Skeletal muscle satellite cell (primary cell): ENCODE measurements around the gene AFTPH.

Experiments
- H3K27me3 ChIP-seq: 2 replicates; pipeline ENCODE4 v1.7.0; 2013; ENCODE audit warnings: low read length; ENCODE audit not compliant: control insufficient read depth, insufficient read depth
- H3K36me3 ChIP-seq: 2 replicates; pipeline ENCODE4 v1.7.0; 2013; ENCODE audit warnings: mild to moderate bottlenecking, control low read depth, low read length; ENCODE audit not compliant: insufficient read depth
- H3K4me1 ChIP-seq: 2 replicates; pipeline ENCODE4 v1.7.0; 2013; ENCODE audit warnings: low read length; ENCODE audit not compliant: control insufficient read depth, insufficient read depth
- H3K4me2 ChIP-seq: 2 replicates; pipeline ENCODE4 v1.7.0; 2013; ENCODE audit warnings: mild to moderate bottlenecking, low read length
- H3K4me3 ChIP-seq: 2 replicates; pipeline ENCODE4 v1.7.0; 2013; ENCODE audit warnings: low read length
- H3K9ac ChIP-seq: 2 replicates; pipeline ENCODE4 v1.7.0; 2013; ENCODE audit warnings: mild to moderate bottlenecking, low read depth, low read length, moderate library complexity
- H3K9me3 ChIP-seq: replicated peaks from 2 replicates; pipeline ENCODE4 v1.7.0; 2013; ENCODE audit warnings: mild to moderate bottlenecking, control low read depth, low read length

The AFTPH gene

DNA sequence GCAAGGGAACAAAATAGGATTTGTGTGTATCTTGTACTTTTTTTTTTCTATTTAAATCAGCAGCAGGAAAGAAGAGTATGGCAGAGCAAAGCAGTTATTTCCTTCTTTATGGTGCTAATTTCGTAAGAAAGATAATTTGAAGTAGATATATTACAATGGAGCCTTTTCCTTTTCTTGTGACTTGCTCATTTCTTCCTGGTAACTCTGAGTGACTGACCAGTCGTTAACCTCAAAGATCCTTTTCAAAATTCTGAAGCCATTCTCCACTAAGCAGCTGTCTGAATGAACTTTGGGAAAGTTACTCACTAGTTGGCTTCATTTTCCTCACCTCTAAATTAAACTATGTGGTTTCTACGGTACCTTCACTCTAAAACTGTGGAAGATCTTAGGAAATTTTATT is 24.6 kb downstream of the AFTPH start:
- Histone ChIP-seq H3K27me3 (no peaks in the 10 kb centered on the region), H3K9ac (no peak overlapping the region), H3K4me1 (peaks cover under 1% of the 10 kb centered on the region), H3K9me3 (no peaks in the 10 kb centered on the region), H3K36me3 (no peaks in the 10 kb centered on the region), H3K4me2 (no peak overlapping the region), H3K4me3 (no peak overlapping the region)

DNA sequence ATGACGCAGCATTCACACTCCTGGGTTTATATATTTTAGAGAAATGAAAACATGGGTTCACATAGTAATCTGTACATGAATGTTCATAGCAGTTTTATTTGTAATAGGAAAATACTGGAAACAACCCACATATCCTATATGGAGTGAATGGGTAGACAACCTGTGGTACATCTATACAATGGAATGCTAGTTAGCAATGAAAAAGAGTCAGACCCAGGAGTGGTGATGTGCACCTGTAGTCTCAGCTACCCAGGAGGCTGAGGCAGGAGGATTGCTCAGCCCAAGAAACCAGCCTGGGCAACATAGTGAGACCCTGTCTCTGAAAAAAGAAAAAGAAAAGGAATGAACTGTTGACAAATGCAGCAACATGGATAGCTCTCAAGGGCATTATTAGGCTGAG is 25.9 kb downstream of the AFTPH start:
- no peaks in the 10 kb centered on the region for H3K27me3 ChIP-seq
- no peaks in the 10 kb centered on the region for H3K4me1 ChIP-seq
- H3K4me2 ChIP-seq, result no peak overlapping the region
- H3K9ac ChIP-seq, result no peak overlapping the region
- no peak overlapping the region for H3K4me3 ChIP-seq
- no peaks in the 10 kb centered on the region for H3K9me3 ChIP-seq
- H3K36me3 ChIP-seq, result no peaks in the 10 kb centered on the region

DNA sequence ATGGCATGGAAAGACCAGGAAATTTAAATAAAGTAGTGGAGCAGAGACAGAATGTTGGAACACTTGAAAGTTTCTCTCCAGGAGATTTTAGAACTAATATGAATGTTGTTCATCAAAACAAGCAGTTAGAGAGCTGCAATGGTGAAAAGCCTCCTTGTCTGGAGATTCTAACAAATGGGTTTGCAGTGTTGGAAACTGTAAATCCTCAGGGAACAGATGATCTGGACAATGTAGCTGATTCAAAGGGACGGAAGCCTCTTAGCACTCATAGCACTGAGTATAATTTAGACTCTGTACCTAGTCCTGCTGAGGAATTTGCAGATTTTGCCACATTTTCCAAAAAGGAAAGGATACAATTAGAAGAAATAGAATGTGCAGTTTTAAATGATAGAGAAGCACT is 27.7 kb downstream of the AFTPH start:
- H3K36me3 ChIP-seq, result no peaks in the 10 kb centered on the region
- no peaks in the 10 kb centered on the region for H3K4me1 ChIP-seq
- no peak overlapping the region for H3K4me3 ChIP-seq

DNA sequence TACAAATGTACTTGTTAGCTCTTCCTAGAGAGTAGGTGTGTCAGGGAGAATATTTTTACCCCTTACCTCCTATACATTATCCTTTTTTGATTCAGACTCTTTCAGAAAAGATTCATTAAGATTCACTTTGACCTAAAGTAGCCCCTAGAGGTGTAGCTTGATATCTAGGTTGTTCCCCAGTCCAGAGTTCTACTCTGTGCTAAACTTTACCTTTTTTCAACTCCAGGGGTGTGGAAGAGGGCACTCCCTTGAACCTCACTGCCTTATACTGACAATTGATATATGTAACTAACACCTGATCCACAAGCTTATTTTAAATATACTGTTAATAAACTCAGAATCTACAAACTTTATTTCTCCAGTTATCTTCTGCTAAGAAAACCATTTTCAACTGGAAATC is 30.0 kb downstream of the AFTPH start:
- Histone ChIP-seq H3K4me1 (no peaks in the 10 kb centered on the region), H3K4me3 (no peak overlapping the region), H3K27me3 (no peaks in the 10 kb centered on the region), H3K36me3 (no peaks in the 10 kb centered on the region), H3K9ac (no peak overlapping the region), H3K9me3 (no peaks in the 10 kb centered on the region), H3K4me2 (no peak overlapping the region)

More for the DNA sequence above, 27.7 kb downstream of the AFTPH start:
- no peaks in the 10 kb centered on the region for H3K9me3 ChIP-seq
- no peaks in the 10 kb centered on the region for H3K27me3 ChIP-seq
- no peak overlapping the region for H3K4me2 ChIP-seq
- no peak overlapping the region for H3K9ac ChIP-seq

DNA sequence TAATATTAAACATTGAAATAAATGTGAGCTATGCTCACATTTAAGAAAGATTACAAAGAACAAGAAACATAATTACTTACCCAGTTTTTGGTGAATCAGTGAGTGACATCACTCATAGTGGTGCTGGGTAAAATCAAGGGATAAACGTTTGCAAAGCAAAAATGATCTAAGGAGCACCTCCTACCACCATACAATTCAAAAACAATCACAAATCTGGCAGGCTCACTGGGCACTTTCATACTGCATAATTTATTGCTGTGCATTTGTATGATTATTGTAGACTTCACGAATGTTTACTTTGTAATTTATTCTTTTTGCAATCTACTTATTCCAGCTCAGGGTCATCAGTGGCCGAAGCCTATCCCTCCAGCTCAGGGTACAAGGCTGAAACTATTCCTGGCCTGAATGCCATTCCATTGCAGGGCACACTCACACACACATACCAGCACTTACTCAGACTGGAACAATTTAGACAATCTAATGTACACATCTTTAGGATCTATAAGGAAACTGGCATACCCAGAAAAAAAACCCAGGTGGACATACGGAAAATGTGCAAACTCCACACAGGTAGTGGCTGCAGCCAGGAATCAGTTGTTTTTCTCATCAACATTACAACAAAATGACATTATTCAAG is 34.4 kb downstream of the AFTPH start:
- H3K4me2 ChIP-seq, result no peak overlapping the region
- no peaks in the 10 kb centered on the region for H3K27me3 ChIP-seq
- H3K4me3 ChIP-seq, result no peak overlapping the region
- H3K9me3 ChIP-seq, result no peaks in the 10 kb centered on the region
- no peak overlapping the region for H3K9ac ChIP-seq
- no peaks in the 10 kb centered on the region for H3K36me3 ChIP-seq
- no peaks in the 10 kb centered on the region for H3K4me1 ChIP-seq

DNA sequence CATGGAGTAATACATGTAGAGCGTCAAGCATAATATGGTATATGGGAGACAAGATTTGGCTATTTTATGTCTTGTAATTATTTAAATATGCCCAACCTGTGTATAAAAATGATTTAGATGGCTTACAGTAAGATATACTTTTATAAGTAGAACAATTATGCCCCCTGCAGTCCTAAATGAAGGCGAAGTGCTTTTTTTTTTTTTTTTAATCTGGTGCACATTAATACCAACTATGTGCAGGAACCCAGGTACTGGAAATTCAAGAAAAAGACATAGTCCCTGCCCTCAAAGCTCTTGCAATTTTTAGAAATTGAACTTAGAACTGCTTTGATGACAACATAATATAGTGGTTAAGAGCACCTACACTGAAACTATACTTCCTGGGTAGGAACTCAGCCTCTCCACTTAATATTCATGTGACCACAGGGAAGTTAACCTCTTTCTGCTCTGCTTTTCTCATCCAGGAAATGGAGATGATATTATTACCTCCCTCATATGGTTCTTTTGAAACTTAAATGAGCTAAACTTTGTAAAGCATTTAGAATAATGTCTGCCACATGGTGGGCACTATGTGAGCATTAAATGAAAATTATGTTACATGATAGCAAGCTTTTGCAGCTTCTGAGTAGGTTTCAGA is 38.1 kb downstream of the AFTPH start:
- Histone ChIP-seq H3K9me3 (no peaks in the 10 kb centered on the region), H3K4me1 (no peaks in the 10 kb centered on the region), H3K4me3 (no peak overlapping the region), H3K27me3 (no peaks in the 10 kb centered on the region), H3K36me3 (no peaks in the 10 kb centered on the region), H3K9ac (no peak overlapping the region), H3K4me2 (no peak overlapping the region)

DNA sequence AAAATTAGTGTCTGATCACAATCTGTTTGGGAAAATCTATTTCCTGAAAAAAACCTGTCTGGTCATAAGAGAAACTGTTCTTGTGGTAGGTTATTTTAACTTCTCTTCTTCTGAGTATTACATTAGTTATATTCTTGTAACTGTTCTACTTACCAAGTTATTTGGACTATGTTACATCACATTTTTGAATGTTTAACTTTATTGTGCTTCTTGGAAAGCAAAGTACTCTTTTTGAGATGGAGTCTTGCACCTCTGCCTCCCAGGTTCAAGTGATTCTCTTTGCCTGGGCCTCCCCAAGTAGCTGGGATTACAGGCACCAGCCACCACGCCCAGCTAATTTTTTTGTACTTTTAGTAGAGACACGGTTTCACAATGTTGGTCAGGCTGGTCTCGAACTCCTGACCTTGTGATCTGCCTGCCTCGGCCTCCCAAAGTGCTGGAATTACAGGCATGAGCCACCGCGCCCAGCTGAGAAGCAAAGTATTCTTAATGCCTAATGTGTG is 39.4 kb downstream of the AFTPH start:
- Histone ChIP-seq H3K4me2 (no peak overlapping the region), H3K36me3 (no peaks in the 10 kb centered on the region), H3K4me3 (no peak overlapping the region), H3K9me3 (no peaks in the 10 kb centered on the region), H3K27me3 (no peaks in the 10 kb centered on the region), H3K9ac (no peak overlapping the region), H3K4me1 (no peaks in the 10 kb centered on the region)

DNA sequence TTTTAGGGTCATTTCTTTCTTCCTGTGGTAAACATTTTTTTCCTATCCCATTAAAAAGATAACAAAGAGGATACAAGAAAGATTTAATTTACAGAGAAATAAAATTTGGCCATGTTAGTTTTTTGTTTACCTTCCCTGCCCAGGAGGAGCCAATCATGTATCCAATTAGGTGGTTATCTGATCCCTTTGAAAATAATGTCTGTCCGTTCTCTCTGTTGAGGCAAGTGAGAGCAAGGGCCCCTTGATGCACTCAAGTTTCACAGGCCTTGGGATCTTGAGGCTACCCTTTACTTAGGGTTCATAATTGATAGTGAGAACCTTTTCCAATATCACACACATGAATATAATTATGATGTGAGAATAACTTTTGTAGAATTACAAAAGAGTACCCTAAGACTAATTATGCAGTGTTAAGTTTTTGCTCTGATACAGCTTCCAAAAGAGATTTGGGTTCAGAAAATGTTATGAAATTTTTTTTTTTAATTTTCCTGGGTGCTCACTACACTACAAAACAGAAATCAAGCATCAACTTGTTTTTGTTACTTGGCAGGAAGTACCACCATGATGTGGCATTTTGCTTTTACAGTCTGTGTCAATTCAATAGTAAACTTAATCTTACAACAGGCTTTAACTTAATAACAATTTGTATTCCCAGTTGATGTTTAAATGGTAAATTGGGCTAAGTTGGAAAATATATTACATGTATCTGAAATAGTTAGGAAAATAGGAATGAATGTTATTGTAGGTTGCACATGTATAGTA is 42.0 kb downstream of the AFTPH start:
- Histone ChIP-seq H3K36me3 (peaks cover 1% of the 10 kb centered on the region), H3K4me2 (no peak overlapping the region), H3K4me1 (no peaks in the 10 kb centered on the region), H3K4me3 (no peak overlapping the region), H3K9ac (no peak overlapping the region), H3K27me3 (no peaks in the 10 kb centered on the region), H3K9me3 (no peaks in the 10 kb centered on the region)

DNA sequence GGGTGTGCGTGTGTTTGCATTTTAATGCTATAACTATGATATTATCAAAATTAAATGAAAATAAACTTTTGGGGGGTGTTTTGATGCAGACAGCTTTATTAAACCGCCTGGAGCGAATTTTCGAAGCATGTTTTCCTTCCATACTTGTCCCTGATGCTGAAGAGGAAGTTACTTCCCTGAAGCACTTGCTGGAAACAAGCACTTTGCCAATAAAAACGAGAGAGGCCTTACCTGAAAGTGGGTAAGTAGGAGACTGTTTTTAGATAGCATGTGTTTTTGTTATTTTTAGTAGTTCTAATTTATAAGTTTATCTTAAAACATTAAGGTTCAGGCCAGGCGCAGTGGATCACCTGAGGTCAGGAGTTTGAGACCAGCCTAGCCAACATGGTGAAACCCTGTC is 43.3 kb downstream of the AFTPH start:
- Histone ChIP-seq H3K4me1 (no peaks in the 10 kb centered on the region), H3K4me3 (no peak overlapping the region), H3K36me3 (peaks cover 4% of the 10 kb centered on the region), H3K4me2 (no peak overlapping the region), H3K27me3 (no peaks in the 10 kb centered on the region), H3K9me3 (no peaks in the 10 kb centered on the region), H3K9ac (no peak overlapping the region)

DNA sequence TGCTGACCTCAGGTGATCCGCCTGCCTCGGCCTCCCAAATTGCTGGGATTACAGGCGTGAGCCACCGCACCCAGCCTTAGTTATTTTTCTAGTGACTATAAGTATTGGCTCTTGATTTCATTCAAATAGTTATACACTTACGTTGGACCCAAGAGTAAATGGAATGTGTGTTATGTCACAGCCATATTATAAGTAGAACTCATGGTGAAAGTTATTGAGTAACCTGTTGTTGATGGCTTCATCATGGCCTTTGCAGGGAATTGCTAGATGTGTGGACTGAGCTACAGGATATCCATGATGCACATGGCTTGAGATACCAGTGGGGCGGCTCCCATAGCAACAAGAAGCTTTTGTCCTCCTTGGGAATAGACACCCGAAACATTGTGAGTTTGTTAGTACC is 44.7 kb downstream of the AFTPH start:
- no peaks in the 10 kb centered on the region for H3K4me1 ChIP-seq
- no peak overlapping the region for H3K4me3 ChIP-seq
- H3K9me3 ChIP-seq, result no peaks in the 10 kb centered on the region
- H3K9ac ChIP-seq, result no peak overlapping the region
- peaks cover 13% of the 10 kb centered on the region for H3K36me3 ChIP-seq
- H3K4me2 ChIP-seq, result no peak overlapping the region
- H3K27me3 ChIP-seq, result no peaks in the 10 kb centered on the region

DNA sequence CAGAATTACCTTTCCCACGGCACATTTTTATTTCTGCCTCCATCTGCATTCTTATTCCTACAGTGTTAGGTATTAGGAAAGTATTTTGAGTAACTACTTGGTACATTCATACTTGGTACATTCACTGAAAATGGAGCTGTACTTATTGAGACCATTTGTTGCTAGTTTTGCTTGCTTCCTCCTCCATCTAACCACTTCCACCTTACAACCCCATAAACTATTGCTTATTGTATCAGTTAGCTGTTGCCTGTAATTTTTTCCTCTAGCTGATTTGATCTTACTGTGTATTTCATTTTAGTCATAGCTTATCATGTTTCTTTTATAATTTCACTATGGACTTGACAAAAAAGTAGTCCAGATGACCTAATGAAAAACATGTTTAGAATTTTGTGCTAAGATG is 50.7 kb downstream of the AFTPH start:
- Histone ChIP-seq H3K36me3 (peaks cover 27% of the 10 kb centered on the region), H3K4me1 (no peaks in the 10 kb centered on the region), H3K4me2 (no peak overlapping the region), H3K27me3 (no peaks in the 10 kb centered on the region), H3K4me3 (no peak overlapping the region), H3K9ac (no peak overlapping the region), H3K9me3 (no peaks in the 10 kb centered on the region)
